Endodermal cell (in vitro differentiated cells): ENCODE data around the gene TBC1D2. TPM values are rescaled to one million over a fixed set of nuclear protein-coding genes. Genes with fewer than 3 reads are reported as not detected.

Experiments
- DNase-seq: peaks from one replicate; pipeline ENCODE4 v3.0.0-alpha.2; 2017
- H3K27ac ChIP-seq: 2 replicates; pipeline ENCODE4 v1.5.1; 2013; ENCODE audit warnings: mild to moderate bottlenecking, low read depth, low read length, moderate library complexity
- H3K27me3 ChIP-seq: 2 replicates; pipeline ENCODE4 v1.6.1; 2013; ENCODE audit warnings: mild to moderate bottlenecking, low read length, moderate library complexity; ENCODE audit not compliant: insufficient read depth, control insufficient read depth, poor library complexity, severe bottlenecking
- H3K36me3 ChIP-seq: 2 replicates; pipeline ENCODE4 v1.7.0; 2013; ENCODE audit warnings: mild to moderate bottlenecking, low read length, moderate library complexity; ENCODE audit not compliant: control insufficient read depth, insufficient read depth
- H3K4me1 ChIP-seq: one replicate; pipeline ENCODE4 v1.7.0; 2013; ENCODE audit warnings: low read length; ENCODE audit not compliant: control insufficient read depth, insufficient read depth
- H3K4me3 ChIP-seq: 2 replicates; pipeline ENCODE4 v1.5.1; 2013; ENCODE audit warnings: mild to moderate bottlenecking, low read length, moderate library complexity
- H3K9ac ChIP-seq: 2 replicates; pipeline ENCODE4 v1.6.1; 2013; ENCODE audit warnings: mild to moderate bottlenecking, low read length, moderate library complexity; ENCODE audit not compliant: poor library complexity, severe bottlenecking; ENCODE audit errors: extremely low read depth
- H3K9me3 ChIP-seq: 2 replicates; pipeline ENCODE4 v1.6.1; 2013; ENCODE audit warnings: mild to moderate bottlenecking, low read length, moderate library complexity; ENCODE audit not compliant: control insufficient read depth
- H3K27ac Mint-ChIP-seq: 2 replicates; pipeline ENCODE4 v1.8.0; 2020; ENCODE audit warnings: mixed read lengths
- H3K27me3 Mint-ChIP-seq: 2 replicates; pipeline ENCODE4 v1.8.0; 2021; ENCODE audit warnings: mild to moderate bottlenecking, mixed read lengths; ENCODE audit not compliant: insufficient read depth
- H3K36me3 Mint-ChIP-seq: 2 replicates; pipeline ENCODE4 v1.8.0; 2020; ENCODE audit warnings: low read depth, mixed read lengths
- H3K4me1 Mint-ChIP-seq: 2 replicates; pipeline ENCODE4 v1.8.0; 2020; ENCODE audit warnings: mixed read lengths
- H3K4me3 Mint-ChIP-seq: 2 replicates; pipeline ENCODE4 v1.8.0; 2020; ENCODE audit warnings: mild to moderate bottlenecking, moderate library complexity, mixed read lengths
- H3K9me3 Mint-ChIP-seq: 2 replicates; pipeline ENCODE4 v1.8.0; 2020; ENCODE audit warnings: mild to moderate bottlenecking, mixed read lengths
- CTCF ChIP-seq: fragments of 200-600 bp; sonication (generic); conservative IDR thresholded peaks from 2 replicates; pipeline ENCODE4 v1.5.0; 2021; ENCODE audit warnings: antibody characterized with exemption, mild to moderate bottlenecking
- WGBS, 2 experiments: methylation state at CpG; one replicate each; pipeline versions ENCODE4 v1.1.5 to v1.1.7; 2013; ENCODE audit warnings: missing lambda C conversion rate in 2 of 2, mixed read lengths in 1 of 2; ENCODE audit not compliant: insufficient coverage in 1 of 2, insufficient read length in 1 of 2; 5-methylcytosine and 5-hydroxymethylcytosine counted together
- total RNA-seq, 2 donors: library from RNA; stranded (reverse); fragmentation: NEBNext Ultra II Directional in 1 of 2; extraction: Animal tissue kit (Norgen Biotek cat#: 25700) in 1 of 2; gene quantifications; 2 replicates in 1 of 2; 3 replicates in 1 of 2; pipeline ENCODE4 v1.2.1, GENCODE V29; 2021

Gene TBC1D2
- total RNA-seq, 2 donors from 2014 or later: 8.1 to 10.4 TPM

GRCh38 chr9:98227883-98228282 lies 27.6 kb downstream of the TBC1D2 start:
- Mint-ChIP-seq H3K36me3 (peaks cover 47% of the 10 kb centered on the region), H3K4me1 (no peaks in the 10 kb centered on the region), H3K9me3 (no peaks in the 10 kb centered on the region), H3K4me3 (no peak overlapping the region), H3K27ac (no peak overlapping the region), H3K27me3 (no peaks in the 10 kb centered on the region)
- Histone ChIP-seq H3K4me1 (no peaks in the 10 kb centered on the region), H3K9ac (no peak overlapping the region), H3K27ac (no peak overlapping the region), H3K9me3 (no peaks in the 10 kb centered on the region), H3K27me3 (no peaks in the 10 kb centered on the region), H3K36me3 (peaks cover 13% of the 10 kb centered on the region), H3K4me3 (no peak overlapping the region)
- no peak for TF ChIP-seq CTCF
- no peak for DNase-seq
- WGBS, 2 experiments: 81 to 85% methylated on average over 4 to 7 of the region's 7 CpGs

DNA sequence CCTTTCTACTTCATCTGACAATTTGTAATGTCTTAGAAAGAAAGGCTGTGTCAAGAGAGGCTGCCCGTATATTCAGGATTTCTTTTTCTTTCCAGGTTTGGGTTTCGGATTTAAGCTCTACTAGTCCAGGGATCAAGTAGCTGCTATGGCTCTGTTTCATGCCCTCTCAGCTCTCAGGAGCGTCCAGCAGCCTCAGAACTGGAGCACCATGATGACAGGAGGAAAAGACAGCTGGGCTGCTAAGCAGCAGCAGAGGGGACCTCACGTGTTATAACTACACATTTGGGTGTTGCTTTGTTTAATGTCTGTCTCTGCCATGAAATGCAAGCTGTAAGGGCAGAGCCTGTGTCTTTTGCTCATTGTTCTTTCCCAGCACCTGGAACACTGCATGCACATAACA lies 28.5 kb downstream of the TBC1D2 start:
- H3K27ac Mint-ChIP-seq: peak overlapping the region; percentile 76
- DNase-seq: no peak
- TF ChIP-seq CTCF: no peak
- no peaks in the 10 kb centered on the region for H3K4me1 Mint-ChIP-seq
- no peaks in the 10 kb centered on the region for H3K27me3 ChIP-seq
- H3K4me3 Mint-ChIP-seq: no peak overlapping the region
- no peak overlapping the region for H3K4me3 ChIP-seq
- no peaks in the 10 kb centered on the region for H3K9me3 ChIP-seq
- no peaks in the 10 kb centered on the region for H3K27me3 Mint-ChIP-seq
- peaks cover 49% of the 10 kb centered on the region for H3K36me3 Mint-ChIP-seq
- H3K4me1 ChIP-seq: no peaks in the 10 kb centered on the region
- H3K36me3 ChIP-seq: peaks cover 17% of the 10 kb centered on the region
- WGBS, 2 experiments: 90 to 100% methylated on average over 4 of the region's 4 CpGs
- no peak overlapping the region for H3K27ac ChIP-seq
- no peak overlapping the region for H3K9ac ChIP-seq
- H3K9me3 Mint-ChIP-seq: no peaks in the 10 kb centered on the region

GRCh38 chr9:98226516-98226915 lies 28.9 kb downstream of the TBC1D2 start:
- Histone ChIP-seq H3K9ac (no peak overlapping the region), H3K27me3 (no peaks in the 10 kb centered on the region), H3K27ac (no peak overlapping the region), H3K36me3 (peaks cover 19% of the 10 kb centered on the region), H3K9me3 (no peaks in the 10 kb centered on the region), H3K4me3 (no peak overlapping the region), H3K4me1 (no peaks in the 10 kb centered on the region)
- Mint-ChIP-seq H3K27me3 (no peaks in the 10 kb centered on the region), H3K4me3 (no peak overlapping the region), H3K9me3 (no peaks in the 10 kb centered on the region), H3K27ac (peak overlapping the region; percentile 76), H3K4me1 (no peaks in the 10 kb centered on the region), H3K36me3 (peaks cover 49% of the 10 kb centered on the region)
- TF ChIP-seq CTCF: no peak
- DNase-seq: no peak
- WGBS, 2 experiments: 75% methylated on average over 1 of the region's 1 CpG; no CpG with 5 or more reads in 1 of the 2 experiments
